HCT116 (cell line): Measurements from ENCODE around the gene DHODH. TPM values are rescaled to one million over a fixed set of nuclear protein-coding genes. Genes with fewer than 3 reads are reported as not detected.

Experiments used
- ATAC-seq: fragments of 200-7000 bp; cut with Tn5 transposase; 2 replicates; pipeline ENCODE4 v1.9.1; 2020; ENCODE audit warnings: mild to moderate bottlenecking, moderate library complexity
- BruUV-seq: library from RNA; stranded (reverse); fragments of 400-500 nt; replicated peaks from 2 replicates; lab custom pipeline; 2021; lab: Mats Ljungman, UMichigan
- CTCF ChIA-PET: fragments of 300-600 bp; sonication (Branson Sonifier 250); formaldehyde crosslinking; loops from one replicate; lab custom pipeline; 2021; ENCODE audit warnings: antibody characterized with exemption; lab: Charles Lee
- POLR2A ChIA-PET: fragments of 300-600, 350-600 bp; sonication (Branson Sonifier 250); formaldehyde crosslinking; loops from one replicate; lab custom pipeline; 2021; ENCODE audit warnings: antibody characterized with exemption; lab: Charles Lee
- RAD21 ChIA-PET, 2 experiments: fragments of 300-600 bp; sonication (Branson Sonifier 250); formaldehyde crosslinking; loops; one replicate each; lab custom pipeline; 2023; ENCODE audit warnings: low total read pairs in 2 of 2; ENCODE audit not compliant: uncharacterized antibody in 2 of 2, unreplicated experiment in 2 of 2, low non-redundant PET in 1 of 2; lab: Charles Lee
- DNase-seq: peaks from one replicate; pipeline ENCODE4 v3.0.0-alpha.2; 2010; ENCODE audit warnings: low read depth, low spot score
- H2AFZ ChIP-seq: fragments of 200-600 bp; shearing (Covaris generic), sonication (generic); 2 replicates; pipeline ENCODE4 v1.6.1; 2017; ENCODE audit warnings: low read depth, mixed run types, mixed read lengths, antibody characterized with exemption, low read length; ENCODE audit not compliant: poor library complexity, severe bottlenecking
- H3K27ac ChIP-seq: 2 replicates; pipeline ENCODE4 v1.5.1; 2012; ENCODE audit warnings: low read depth, low read length
- H3K27me3 ChIP-seq: fragments of 200-600 bp; sonication (generic); 2 replicates; pipeline ENCODE4 v1.6.1; 2016; ENCODE audit warnings: mixed run types, low read length, mixed read lengths; ENCODE audit not compliant: insufficient read depth
- H3K36me3 ChIP-seq, 2 experiments: fragments of 200-500 bp in 1 of 2; fragments of 200-600 bp in 1 of 2; sonication (Bioruptor generic) in 1 of 2; sonication (generic) in 1 of 2; 2 replicates each; pipeline versions ENCODE4 v1.5.1 to v1.6.1; 2014 to 2016; ENCODE audit warnings: low read length in 2 of 2, inconsistent platforms in 1 of 2, mixed read lengths in 1 of 2, mixed run types in 1 of 2; ENCODE audit not compliant: insufficient read depth in 2 of 2, control insufficient read depth in 1 of 2
- H3K4me1 ChIP-seq, 2 experiments: fragments of 200-600 bp in 1 of 2; sonication (generic) in 1 of 2; 2 replicates each; pipeline versions ENCODE4 v1.5.1 to v1.6.1; 2012 to 2017; ENCODE audit warnings: low read length in 2 of 2, inconsistent platforms in 1 of 2, mild to moderate bottlenecking in 1 of 2, mixed read lengths in 1 of 2, mixed run types in 1 of 2, moderate library complexity in 1 of 2; ENCODE audit not compliant: insufficient read depth in 2 of 2, control insufficient read depth in 1 of 2
- H3K4me2 ChIP-seq: fragments of 200-600 bp; sonication (generic); 2 replicates; pipeline ENCODE4 v1.6.1; 2017; ENCODE audit warnings: mixed run types, low read length, mixed read lengths
- H3K4me3 ChIP-seq, 2 experiments: fragments of 200-600 bp in 1 of 2; sonication (generic) in 1 of 2; replicated peaks in 1 of 2; 2 replicates each; pipeline ENCODE4 v1.5.1; 2011 to 2016; ENCODE audit warnings: low read length in 2 of 2, control low read depth in 1 of 2, low read depth in 1 of 2, mild to moderate bottlenecking in 1 of 2, mixed read lengths in 1 of 2, mixed run types in 1 of 2
- H3K79me2 ChIP-seq: fragments of 200-600 bp; sonication (generic); 2 replicates; pipeline ENCODE4 v1.6.1; 2017; ENCODE audit warnings: mild to moderate bottlenecking, mixed run types, low read length, moderate library complexity, mixed read lengths; ENCODE audit not compliant: insufficient read depth
- H3K9ac ChIP-seq: fragments of 200-600 bp; sonication (generic); 2 replicates; pipeline ENCODE4 v1.6.1; 2016; ENCODE audit warnings: low read length, mixed read lengths
- H3K9me2 ChIP-seq: fragments of 200-600 bp; sonication (generic), shearing (Covaris generic); 2 replicates; pipeline ENCODE4 v1.6.1; 2017; ENCODE audit warnings: mixed run types, mild to moderate bottlenecking, moderate library complexity; ENCODE audit not compliant: insufficient read depth
- H3K9me3 ChIP-seq, 2 experiments: fragments of 200-500 bp in 1 of 2; fragments of 200-600 bp in 1 of 2; sonication (Bioruptor generic) in 1 of 2; sonication (generic) in 1 of 2; 2 replicates each; pipeline ENCODE4 v1.6.1; 2014 to 2017; ENCODE audit warnings: low read length in 2 of 2, mixed read lengths in 2 of 2, inconsistent platforms in 1 of 2, low read depth in 1 of 2, mild to moderate bottlenecking in 1 of 2, mixed run types in 1 of 2, moderate library complexity in 1 of 2; ENCODE audit not compliant: control insufficient read depth in 1 of 2, insufficient read depth in 1 of 2
- H4K20me1 ChIP-seq: fragments of 200-600 bp; sonication (generic), shearing (Covaris generic); 2 replicates; pipeline ENCODE4 v1.6.1; 2017; ENCODE audit warnings: mixed run types, mild to moderate bottlenecking, moderate library complexity; ENCODE audit not compliant: insufficient read depth
- EZH2 ChIP-seq: fragments of 200-600 bp; sonication (generic); IDR thresholded peaks from 2 replicates; pipeline ENCODE4 v1.6.1; 2017; ENCODE audit warnings: antibody characterized with exemption, mixed run types
- POLR2A ChIP-seq: IDR thresholded peaks from 2 replicates; pipeline ENCODE4 v1.7.0; 2011; ENCODE audit warnings: borderline replicate concordance; ENCODE audit not compliant: insufficient read depth, insufficient read length; ENCODE audit errors: extremely low read depth
- SIN3A ChIP-seq: IDR thresholded peaks from 2 replicates; pipeline ENCODE4 v1.6.1; 2012; ENCODE audit warnings: low read depth
- TCF7L2 ChIP-seq: IDR thresholded peaks from 2 replicates; pipeline ENCODE4 v1.7.0; 2011; ENCODE audit warnings: borderline replicate concordance, inconsistent platforms; ENCODE audit not compliant: insufficient read depth, insufficient read length; ENCODE audit errors: extremely low read depth
- ZFX ChIP-seq: fragments of 450-650 bp; IDR thresholded peaks from 2 replicates; pipeline ENCODE4 v1.6.1; 2017
- intact Hi-C: fragments of 100-400 bp; cut with micrococcal nuclease; formaldehyde crosslinking; loops from 2 replicates; pipeline ENCODE4 v1.10.0; 2022
- total RNA-seq: library from RNA; stranded (reverse); gene quantifications from one replicate; pipeline ENCODE4 v1.2.1, GENCODE V29; 2021; ENCODE audit not compliant: unreplicated experiment

The DHODH gene
- total RNA-seq, 1 experiment from 2014 or later, result 22.1 TPM

GRCh38 chr16:72024862-72025382 lies 16.4 kb downstream of the DHODH start:
- POLR2A ChIA-PET, result no interaction called here
- Histone ChIP-seq H3K9me3 (no peaks in the 10 kb centered on the region), H2AFZ (no peak overlapping the region), H3K27me3 (no peaks in the 10 kb centered on the region), H3K36me3 (peaks cover 8 to 25% of the 10 kb centered on the region in 2 experiments; a peak in 3 of 4 replicates)
- TF ChIP-seq POLR2A, result no peak
- TF ChIP-seq, all 23 proteins: peak for 0
- ChIA-PET RAD21 (no interaction called here), CTCF (no interaction called here)
- Histone ChIP-seq H3K9me2 (no peaks in the 10 kb centered on the region), H3K4me1 (no peaks in the 10 kb centered on the region), H3K27ac (no peak overlapping the region), H3K9ac (no peak overlapping the region), H3K4me2 (no peak overlapping the region), H3K79me2 (no peaks in the 10 kb centered on the region), H4K20me1 (no peaks in the 10 kb centered on the region), H3K4me3 (no peak overlapping the region)
- no TSS peak for BruUV-seq
- no peak for DNase-seq
- intact Hi-C loops, result no loop called here
- no peak for ATAC-seq

DNA sequence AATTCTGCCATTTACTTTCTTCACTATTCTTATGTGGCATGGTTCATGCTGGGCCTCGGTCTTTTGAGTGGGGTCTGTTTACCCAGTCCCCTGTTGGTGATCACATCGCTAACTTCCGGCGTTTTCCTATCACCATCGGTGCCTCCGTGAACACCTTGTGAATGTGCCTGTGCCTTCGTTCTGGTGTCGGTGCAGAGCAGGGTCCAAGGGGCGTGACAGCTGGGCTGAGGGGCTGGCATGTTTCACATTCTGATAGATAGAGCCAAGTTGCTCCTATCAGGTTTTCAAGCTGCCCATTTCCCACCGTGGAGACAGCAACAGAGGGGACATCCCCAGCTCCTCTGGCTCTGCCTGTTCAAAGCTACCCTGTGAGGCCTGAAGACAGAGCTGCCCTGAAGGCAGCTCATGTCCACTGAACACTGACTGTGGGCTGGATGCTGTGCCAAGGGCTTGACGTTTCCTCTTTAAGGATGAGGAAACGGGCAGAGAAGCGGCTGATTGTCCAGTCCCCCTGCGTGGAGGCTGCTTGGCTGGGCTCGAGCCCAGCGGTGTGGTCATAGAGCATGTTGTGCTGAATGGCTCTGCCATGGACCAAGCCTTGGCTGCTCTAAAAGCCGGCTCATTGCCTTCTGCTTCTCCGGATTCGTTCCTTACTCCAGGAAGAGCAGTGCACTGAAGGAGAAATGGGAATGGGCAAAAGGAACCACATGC lies 17.0 kb downstream of the DHODH start:
- no TSS peak for BruUV-seq
- Histone ChIP-seq H3K4me2 (no peak overlapping the region), H4K20me1 (no peaks in the 10 kb centered on the region), H3K9me2 (no peaks in the 10 kb centered on the region), H3K9ac (no peak overlapping the region), H3K4me1 (no peaks in the 10 kb centered on the region), H3K4me3 (no peak overlapping the region)
- no peak for DNase-seq
- TF ChIP-seq TCF7L2, result no peak
- no peak for TF ChIP-seq SIN3A
- TF ChIP-seq EZH2, result no peak
- TF ChIP-seq ZFX, result no peak
- TF ChIP-seq, all 23 proteins: peak for 0
- H3K36me3 ChIP-seq, result peaks cover 7 to 25% of the 10 kb centered on the region in 2 experiments; a peak in 3 of 4 replicates
- H3K27me3 ChIP-seq, result no peaks in the 10 kb centered on the region
- H3K9me3 ChIP-seq, result no peaks in the 10 kb centered on the region
- CTCF ChIA-PET, result no interaction called here
- ATAC-seq, result no peak
- RAD21 ChIA-PET, result no interaction called here
- no peak overlapping the region for H2AFZ ChIP-seq
- no peaks in the 10 kb centered on the region for H3K79me2 ChIP-seq
- H3K27ac ChIP-seq, result no peak overlapping the region
- POLR2A ChIA-PET, result no interaction called here
- intact Hi-C loops, result no loop called here
